Stimulated activated CD4-positive, alpha-beta T cell treated with anti-CD3 and anti-CD28 coated beads, TNF-alpha, amount 100 ng/mL, for 48 hours (primary cell): Measurements from ENCODE around the gene GABRD.

ENCODE experiments used
- DNase-seq, 3 donors: peaks; one replicate each; pipeline ENCODE4 v3.0.0-alpha.2; 2020; ENCODE audit warnings: low read depth in 3 of 3

GABRD gene

GRCh38 chr1:2018217-2019171, 651 bp upstream of the GABRD start:
- DNase-seq = no peak

GRCh38 chr1:2019571-2020309, 595 bp downstream of the GABRD start:
- no peak for DNase-seq

- DNase-seq = no peak
Observed at GRCh38 chr1:2020310-2020655, 1.1 kb downstream of the GABRD start.

- no peak for DNase-seq
Observed at GRCh38 chr1:2021550-2021949, 2.4 kb downstream of the GABRD start.

- no peak for DNase-seq
Observed at GRCh38 chr1:2022063-2022770, 3.1 kb downstream of the GABRD start.

GRCh38 chr1:2023187-2023586, 4.0 kb downstream of the GABRD start:
- no peak for DNase-seq

- DNase-seq = no peak
Observed at GRCh38 chr1:2024451-2024850, 5.3 kb downstream of the GABRD start.

GRCh38 chr1:2024887-2025286, 5.7 kb downstream of the GABRD start:
- no peak for DNase-seq

- DNase-seq = no peak
Observed at GRCh38 chr1:2025491-2025981, 6.4 kb downstream of the GABRD start.

GRCh38 chr1:2027961-2028583, 8.9 kb downstream of the GABRD start:
- no peak for DNase-seq

- no peak for DNase-seq
Observed at GRCh38 chr1:2028870-2029560, 9.9 kb downstream of the GABRD start.

GRCh38 chr1:2029561-2029960, 10.4 kb downstream of the GABRD start:
- DNase-seq = no peak

- no peak for DNase-seq
Observed at GRCh38 chr1:2030076-2030871, 11.1 kb downstream of the GABRD start.

GRCh38 chr1:2031546-2032540, 12.7 kb downstream of the GABRD start:
- no peak for DNase-seq

- DNase-seq = no peak
Observed at GRCh38 chr1:2032737-2033136, 13.6 kb downstream of the GABRD start.

- DNase-seq = no peak
Observed at GRCh38 chr1:2033165-2033564, 14.0 kb downstream of the GABRD start.

GRCh38 chr1:2036287-2036686, 17.1 kb downstream of the GABRD start:
- no peak for DNase-seq

- no peak for DNase-seq
Observed at GRCh38 chr1:2037314-2037979, 18.3 kb downstream of the GABRD start.

GRCh38 chr1:2038229-2038628, 19.1 kb downstream of the GABRD start:
- DNase-seq = no peak
